Brain microvascular endothelial cell (primary cell): ENCODE data around the gene RABEP2.
"Not testable (repeated sequence)": the region's sequence is repeated elsewhere in the genome, so short reads cannot be mapped to it uniquely, and the experiment has no call there.

Experiments used
- DNase-seq: peaks from one replicate; pipeline ENCODE4 v3.0.0-alpha.2; 2020
- H3K27ac ChIP-seq: fragments of 250-450 bp; sonication (Bioruptor Pico); 2 replicates; pipeline ENCODE4 v1.5.1; 2020; ENCODE audit warnings: mild to moderate bottlenecking, moderate library complexity
- H3K27me3 ChIP-seq: fragments of 250-450 bp; sonication (Bioruptor Pico); replicated peaks from 2 replicates; pipeline ENCODE4 v1.5.1; 2020; ENCODE audit warnings: mild to moderate bottlenecking
- H3K36me3 ChIP-seq: fragments of 250-450 bp; sonication (Bioruptor Pico); replicated peaks from 2 replicates; pipeline ENCODE4 v1.5.1; 2020; ENCODE audit warnings: mild to moderate bottlenecking
- H3K4me3 ChIP-seq: 2 replicates; pipeline ENCODE4 v1.5.1; 2011; ENCODE audit warnings: low read depth, mild to moderate bottlenecking, control low read depth, low read length, moderate library complexity
- in situ Hi-C: cut with HindIII; loops from 2 replicates; pipeline ENCODE4 v1.10.0; 2017; ENCODE audit warnings: low sequenced_read_pairs, low pct_ligation_motif_present
- TF ChIP-seq, protein P1 (sequence below): IDR thresholded peaks from 2 replicates; pipeline ENCODE4 v1.5.1; 2011; ENCODE audit warnings: low read depth, mild to moderate bottlenecking, moderate library complexity, low read length, control low read depth, inconsistent platforms; ENCODE audit errors: missing control alignments

RABEP2 gene, protein sequence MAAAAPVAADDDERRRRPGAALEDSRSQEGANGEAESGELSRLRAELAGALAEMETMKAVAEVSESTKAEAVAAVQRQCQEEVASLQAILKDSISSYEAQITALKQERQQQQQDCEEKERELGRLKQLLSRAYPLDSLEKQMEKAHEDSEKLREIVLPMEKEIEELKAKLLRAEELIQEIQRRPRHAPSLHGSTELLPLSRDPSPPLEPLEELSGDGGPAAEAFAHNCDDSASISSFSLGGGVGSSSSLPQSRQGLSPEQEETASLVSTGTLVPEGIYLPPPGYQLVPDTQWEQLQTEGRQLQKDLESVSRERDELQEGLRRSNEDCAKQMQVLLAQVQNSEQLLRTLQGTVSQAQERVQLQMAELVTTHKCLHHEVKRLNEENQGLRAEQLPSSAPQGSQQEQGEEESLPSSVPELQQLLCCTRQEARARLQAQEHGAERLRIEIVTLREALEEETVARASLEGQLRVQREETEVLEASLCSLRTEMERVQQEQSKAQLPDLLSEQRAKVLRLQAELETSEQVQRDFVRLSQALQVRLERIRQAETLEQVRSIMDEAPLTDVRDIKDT

GRCh38 chr16:28924762-28925385 lies at the start of gene RABEP2:
Gene RABEP2, minus strand, starts transcription at chr16:28925238. Its CDS starts 75 bp downstream, at chr16:28925163.
- TF ChIP-seq, protein P1, sequence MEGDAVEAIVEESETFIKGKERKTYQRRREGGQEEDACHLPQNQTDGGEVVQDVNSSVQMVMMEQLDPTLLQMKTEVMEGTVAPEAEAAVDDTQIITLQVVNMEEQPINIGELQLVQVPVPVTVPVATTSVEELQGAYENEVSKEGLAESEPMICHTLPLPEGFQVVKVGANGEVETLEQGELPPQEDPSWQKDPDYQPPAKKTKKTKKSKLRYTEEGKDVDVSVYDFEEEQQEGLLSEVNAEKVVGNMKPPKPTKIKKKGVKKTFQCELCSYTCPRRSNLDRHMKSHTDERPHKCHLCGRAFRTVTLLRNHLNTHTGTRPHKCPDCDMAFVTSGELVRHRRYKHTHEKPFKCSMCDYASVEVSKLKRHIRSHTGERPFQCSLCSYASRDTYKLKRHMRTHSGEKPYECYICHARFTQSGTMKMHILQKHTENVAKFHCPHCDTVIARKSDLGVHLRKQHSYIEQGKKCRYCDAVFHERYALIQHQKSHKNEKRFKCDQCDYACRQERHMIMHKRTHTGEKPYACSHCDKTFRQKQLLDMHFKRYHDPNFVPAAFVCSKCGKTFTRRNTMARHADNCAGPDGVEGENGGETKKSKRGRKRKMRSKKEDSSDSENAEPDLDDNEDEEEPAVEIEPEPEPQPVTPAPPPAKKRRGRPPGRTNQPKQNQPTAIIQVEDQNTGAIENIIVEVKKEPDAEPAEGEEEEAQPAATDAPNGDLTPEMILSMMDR: no peak
- Histone ChIP-seq H3K27ac (peak within 1 kb of the TSS; percentile 78), H3K4me3 (peak within 1 kb of the TSS; percentile 84), H3K36me3 (peaks cover 5% of the 10 kb centered on the region), H3K27me3 (no peaks in the 10 kb centered on the region)
- DNase-seq: peak; percentile 77
- in situ Hi-C loops: no loop called here

DNA sequence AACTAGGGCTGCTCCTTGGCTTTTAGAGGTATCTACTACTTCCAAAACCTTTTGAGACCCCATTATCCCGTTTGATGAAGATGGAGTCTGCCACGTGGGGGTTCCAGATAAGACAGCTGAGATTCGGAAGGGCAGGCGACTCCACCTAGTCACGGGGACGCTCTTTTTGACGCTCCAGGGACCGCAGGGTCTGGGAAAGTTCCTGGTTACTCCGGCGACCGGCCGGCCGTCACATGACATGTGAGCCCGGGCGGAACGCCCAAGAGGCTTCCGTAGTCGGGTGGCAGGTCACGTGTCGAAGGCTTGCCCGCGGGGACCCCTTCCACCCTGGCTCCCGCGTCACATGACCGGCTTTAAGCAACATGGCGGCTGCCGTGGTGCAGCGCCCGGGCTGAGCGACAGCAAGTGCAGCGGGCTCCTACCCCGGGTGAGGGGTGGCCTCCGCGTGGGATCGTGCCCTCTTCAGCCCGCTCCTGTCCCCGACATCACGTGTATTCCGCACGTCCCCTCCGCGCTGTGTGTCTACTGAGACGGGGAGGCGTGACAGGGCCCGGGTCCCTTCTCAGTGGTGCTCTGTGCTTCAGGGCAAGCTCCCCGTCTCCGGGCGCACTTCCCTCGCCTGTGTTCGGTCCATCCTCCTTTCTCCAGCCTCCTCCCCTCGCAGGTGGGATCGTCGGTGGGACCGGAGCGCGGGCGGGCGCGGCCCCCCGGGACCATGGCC lies 49.6 kb upstream of the RABEP2 start, which contains the start of gene SPNS1:
SPNS1 (plus strand) TSS at position 342 of the 721 bp plus-strand sequence; CDS start at position 716, 374 bp downstream.
- H3K36me3 ChIP-seq: peaks cover 2% of the 10 kb centered on the region
- peak within 1 kb of the TSS; percentile 92 for H3K27ac ChIP-seq
- H3K4me3 ChIP-seq: peak within 1 kb of the TSS; percentile 98
- H3K27me3 ChIP-seq: no peaks in the 10 kb centered on the region
- in situ Hi-C loops: no loop called here
- TF ChIP-seq, protein P1: no peak
- DNase-seq: peak; percentile 98

DNA sequence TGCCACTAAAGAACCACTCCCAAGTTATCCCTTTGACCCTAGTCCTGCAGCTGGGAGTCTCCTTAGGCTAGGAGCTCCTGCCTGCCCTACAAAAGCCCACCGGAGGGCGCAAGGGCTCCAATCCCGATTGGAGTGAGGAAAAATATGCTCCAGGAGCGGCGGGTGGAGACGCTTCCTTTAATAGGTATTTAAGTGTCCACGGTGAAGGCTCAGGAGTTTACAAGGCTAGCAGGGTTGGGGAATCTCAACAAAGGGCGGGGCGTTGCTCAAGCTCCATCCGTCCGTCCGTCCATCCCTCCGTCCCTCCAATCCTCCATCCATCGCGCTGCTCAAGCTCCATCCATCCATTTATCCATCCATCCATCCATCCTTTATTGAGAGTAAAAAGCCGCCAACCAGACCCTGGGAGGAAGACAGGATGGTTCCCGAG lies 49.0 kb upstream of the RABEP2 start:
- in situ Hi-C loops: no loop called here
- peak overlapping the region; percentile 92 for H3K27ac ChIP-seq
- DNase-seq: peak; percentile 62
- TF ChIP-seq, protein P1: peak; percentile 92
- peaks cover 2% of the 10 kb centered on the region for H3K36me3 ChIP-seq
- peak overlapping the region; percentile 98 for H3K4me3 ChIP-seq
- no peaks in the 10 kb centered on the region for H3K27me3 ChIP-seq

- H3K27ac ChIP-seq, H3K36me3 ChIP-seq, DNase-seq, H3K27me3 ChIP-seq, in situ Hi-C loops, H3K4me3 ChIP-seq: not testable (repeated sequence)
Observed at GRCh38 chr16:28969696-28970095, 44.7 kb upstream of the RABEP2 start.

- TF ChIP-seq, protein P1: no peak
- Histone ChIP-seq H3K4me3 (no peak overlapping the region), H3K27me3 (no peaks in the 10 kb centered on the region), H3K36me3 (peaks cover 22% of the 10 kb centered on the region), H3K27ac (no peak overlapping the region)
- DNase-seq: no peak
- in situ Hi-C loops: no loop called here
Observed at GRCh38 chr16:28967156-28967555, 42.1 kb upstream of the RABEP2 start.
